M059J (cell line): ENCODE results near the gene FAR1. TPM values are rescaled to one million over a fixed set of nuclear protein-coding genes. Genes with fewer than 3 reads are reported as not detected.

Source experiments
- DNase-seq: peaks from one replicate; pipeline ENCODE4 v3.0.0-alpha.2; 2012; ENCODE audit warnings: low read depth
- total RNA-seq: library from RNA; depleted of rRNA; stranded (reverse); fragments of >200 nt; shearing (Covaris generic); gene quantifications from 2 replicates; pipeline ENCODE4 v1.2.3, GENCODE V29; 2014; rRNA removed

FAR1 gene
- total RNA-seq, 1 experiment from 2014 or later = 35.6 TPM

- DNase-seq = peak; percentile 27
Measured at GRCh38 chr11:13776134-13776815, 107.8 kb downstream of the FAR1 start.

GRCh38 chr11:13777341-13777985, 109.0 kb downstream of the FAR1 start:
- DNase-seq = no peak

- no peak for DNase-seq
Measured at GRCh38 chr11:13778345-13778744, 109.9 kb downstream of the FAR1 start.

GRCh38 chr11:13781153-13781552, 112.7 kb downstream of the FAR1 start:
- DNase-seq = peak; percentile 40

Other genes starting within 250 kb of the FAR1 start
- gene BTBD10, start 205.4 kb upstream of the FAR1 start, total RNA-seq = 49.9 and 65.4 TPM in 2 replicates
- gene PTH, start 172.7 kb upstream of the FAR1 start, total RNA-seq = not detected in 2 replicates